AG20443 (cell line): ENCODE data around the gene AP2A2.
A peak's percentile ranks its signal among the peaks of the same experiment; 100 is the strongest.

ENCODE experiments used
- DNase-seq: peaks from one replicate; pipeline ENCODE4 v3.0.0; 2012; ENCODE audit warnings: low spot score, mixed read lengths

The AP2A2 gene

DNA sequence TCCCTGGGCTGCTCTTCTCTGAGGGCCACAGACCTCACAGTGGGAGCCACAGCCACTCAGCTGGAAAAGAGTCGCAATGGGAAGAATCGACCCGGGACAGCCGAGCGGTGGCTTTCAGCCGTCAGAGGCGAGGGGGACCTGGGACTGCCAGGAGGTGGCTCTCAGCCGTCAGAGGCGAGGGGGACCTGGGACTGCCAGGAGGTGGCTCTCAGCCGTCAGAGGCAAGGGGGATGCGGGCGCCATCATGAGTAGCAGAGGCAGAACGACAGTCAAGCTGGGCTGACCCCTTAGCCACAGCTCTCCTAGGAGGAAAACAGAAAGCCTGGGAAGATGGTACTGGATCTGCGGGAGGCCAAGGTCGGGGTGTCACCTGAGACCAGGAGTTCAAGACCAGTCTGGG lies 134.1 kb downstream of the AP2A2 start:
- no peak for DNase-seq

DNA sequence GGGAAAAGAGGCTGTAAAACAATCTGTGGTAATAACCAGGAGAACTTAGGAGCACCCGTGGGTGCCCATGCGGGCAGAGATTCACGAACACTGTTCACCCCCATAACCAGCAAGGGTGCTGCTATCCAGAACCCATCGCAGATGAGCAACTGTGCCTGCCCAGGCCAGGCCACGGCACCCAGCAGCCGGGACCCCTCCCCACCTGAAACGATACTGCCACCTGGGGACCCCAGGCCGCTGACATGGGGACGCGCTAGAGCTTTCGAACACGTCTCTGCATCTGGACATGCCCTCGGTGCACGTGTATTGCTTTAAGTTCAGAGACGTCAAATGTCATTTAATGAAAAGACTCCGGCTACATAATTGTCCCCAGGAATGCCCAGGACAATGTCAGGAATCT lies 134.7 kb downstream of the AP2A2 start:
- DNase-seq = no peak

DNA sequence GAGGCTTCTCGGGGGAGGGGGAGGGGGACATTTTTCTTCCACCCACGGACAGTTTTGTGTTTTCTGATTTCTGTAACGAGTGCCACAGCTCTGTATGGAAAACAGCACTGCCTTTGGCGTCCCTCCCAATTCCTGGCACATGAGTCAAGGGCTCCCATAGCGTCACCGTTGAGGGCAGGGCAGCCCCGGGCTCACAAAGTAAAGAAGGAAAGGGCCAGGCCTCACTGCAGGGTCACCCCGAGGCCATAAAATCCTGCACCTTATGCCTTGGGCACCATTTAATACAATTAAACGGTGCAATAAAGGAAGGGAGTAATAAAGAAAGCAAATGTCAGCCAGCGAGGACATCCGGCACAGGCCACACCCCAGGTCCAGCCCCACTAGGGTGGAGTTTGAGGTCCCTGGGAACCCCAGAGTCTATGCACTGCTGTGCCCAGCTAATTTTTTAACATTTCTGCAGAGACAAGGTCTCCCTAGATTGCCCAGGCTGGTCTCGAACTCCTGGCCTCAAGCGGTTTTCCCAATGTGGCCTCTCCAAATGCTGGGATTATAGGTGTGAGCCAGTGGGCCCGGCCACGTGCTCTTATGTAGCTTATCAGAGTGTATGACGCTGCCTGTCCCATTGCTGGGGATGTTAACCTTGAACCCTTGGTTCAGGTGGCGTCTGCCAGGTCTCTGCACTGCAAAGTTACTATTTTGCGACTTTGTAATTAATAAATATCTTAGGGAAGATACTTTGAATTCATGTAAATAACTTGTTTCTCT lies 135.4 kb downstream of the AP2A2 start:
- peak; percentile 95 for DNase-seq
